HepG2 (cell line): Measurements from ENCODE around the gene CPNE5. TPM values are rescaled to one million over a fixed set of nuclear protein-coding genes. Genes with fewer than 3 reads are reported as not detected.

Experiments used
- ATF7-NPFF ChIP-seq: sonication (generic); formaldehyde crosslinking; IDR thresholded peaks from 2 replicates; pipeline ENCODE4 v1.8.1; 2023; ENCODE audit warnings: mild to moderate bottlenecking, low read depth, missing genetic modification reagents, moderate library complexity
- CBX2 ChIP-seq, 2 experiments: fragments of 200-600 bp in 1 of 2; sonication (generic); formaldehyde crosslinking in 1 of 2; IDR thresholded peaks; 2 replicates each; pipeline versions ENCODE4 v1.7.0 to v1.8.1; 2018 to 2022; ENCODE audit warnings: low read depth in 2 of 2, low read length in 1 of 2, mild to moderate bottlenecking in 1 of 2, missing genetic modification reagents in 1 of 2
- CCDC6 ChIP-seq: sonication (generic); formaldehyde crosslinking; IDR thresholded peaks from 2 replicates; pipeline ENCODE4 v1.8.1; 2022; ENCODE audit warnings: mild to moderate bottlenecking, missing genetic modification reagents, moderate library complexity
- DBP ChIP-seq: sonication (generic); formaldehyde crosslinking; IDR thresholded peaks from 2 replicates; pipeline ENCODE4 v1.4.0; 2020; ENCODE audit warnings: missing genetic modification reagents; ENCODE audit errors: not compliant biosample characterization
- FOXK2 ChIP-seq: fragments of 450-650 bp; IDR thresholded peaks from 2 replicates; pipeline ENCODE4 v1.6.1; 2016
- HOXA7 ChIP-seq: sonication (generic); formaldehyde crosslinking; IDR thresholded peaks from 2 replicates; pipeline ENCODE4 v1.8.1; 2022; ENCODE audit warnings: mild to moderate bottlenecking, missing genetic modification reagents, moderate library complexity
- NR2F1 ChIP-seq, 2 experiments: fragments of 450-650 bp in 1 of 2; formaldehyde crosslinking in 1 of 2; IDR thresholded peaks; 2 replicates each; pipeline versions ENCODE4 v1.5.0 to v1.6.1; 2016 to 2020; ENCODE audit warnings: mild to moderate bottlenecking in 1 of 2, missing compliant biosample characterization in 1 of 2, missing genetic modification reagents in 1 of 2, moderate library complexity in 1 of 2
- RBFOX2 ChIP-seq: fragments of 200-400 bp; formaldehyde crosslinking; IDR thresholded peaks from 2 replicates; pipeline ENCODE4 v1.6.1; 2017; ENCODE audit warnings: low read depth, mild to moderate bottlenecking, low read length
- SIN3B ChIP-seq: fragments of 150-350 bp; IDR thresholded peaks from 2 replicates; pipeline ENCODE4 v1.6.1; 2014; ENCODE audit warnings: low read length
- SYNCRIP ChIP-seq: fragments of 200-400 bp; formaldehyde crosslinking; IDR thresholded peaks from 2 replicates; pipeline ENCODE4 v1.6.1; 2018; ENCODE audit warnings: mild to moderate bottlenecking, low read depth, low read length; ENCODE audit not compliant: insufficient read depth
- THAP8 ChIP-seq: sonication (generic); formaldehyde crosslinking; IDR thresholded peaks from 2 replicates; pipeline ENCODE4 v1.5.1; 2020; ENCODE audit warnings: missing genetic modification reagents, mild to moderate bottlenecking, borderline replicate concordance
- TSC22D2 ChIP-seq: sonication (generic); formaldehyde crosslinking; IDR thresholded peaks from 2 replicates; pipeline ENCODE4 v1.5.1; 2020; ENCODE audit warnings: missing genetic modification reagents, mild to moderate bottlenecking, borderline replicate concordance
- ZFX ChIP-seq: sonication (generic); formaldehyde crosslinking; IDR thresholded peaks from 2 replicates; pipeline ENCODE4 v1.4.0; 2020; ENCODE audit warnings: mild to moderate bottlenecking, low read depth, missing genetic modification reagents, moderate library complexity
- ZNF17 ChIP-seq: sonication (generic); formaldehyde crosslinking; IDR thresholded peaks from 2 replicates; pipeline ENCODE4 v1.5.0; 2020; ENCODE audit warnings: mild to moderate bottlenecking, missing genetic modification reagents
- ZNF331 ChIP-seq: sonication (generic); formaldehyde crosslinking; IDR thresholded peaks from 2 replicates; pipeline ENCODE4 v1.4.0; 2020; ENCODE audit warnings: missing genetic modification reagents
- ZNF501 ChIP-seq: sonication (generic); formaldehyde crosslinking; IDR thresholded peaks from 2 replicates; pipeline ENCODE4 v1.5.1; 2020; ENCODE audit warnings: mild to moderate bottlenecking, moderate library complexity, missing genetic modification reagents
- ZNF503 ChIP-seq: sonication (generic); formaldehyde crosslinking; IDR thresholded peaks from 2 replicates; pipeline ENCODE4 v1.4.0; 2020; ENCODE audit warnings: missing genetic modification reagents
- ZNF512 ChIP-seq: sonication (generic); formaldehyde crosslinking; IDR thresholded peaks from 2 replicates; pipeline ENCODE4 v1.4.0; 2020; ENCODE audit warnings: mild to moderate bottlenecking, missing genetic modification reagents
- ZNF547 ChIP-seq: sonication (generic); formaldehyde crosslinking; IDR thresholded peaks from 2 replicates; pipeline ENCODE4 v1.5.1; 2020; ENCODE audit warnings: mild to moderate bottlenecking, missing genetic modification reagents
- ZNF552 ChIP-seq: sonication (generic); formaldehyde crosslinking; IDR thresholded peaks from 2 replicates; pipeline ENCODE4 v1.9.0; 2022; ENCODE audit warnings: missing genetic modification reagents, mild to moderate bottlenecking, borderline replicate concordance
- ZNF577 ChIP-seq: sonication (generic); formaldehyde crosslinking; IDR thresholded peaks from 2 replicates; pipeline ENCODE4 v1.4.0; 2020; ENCODE audit warnings: mild to moderate bottlenecking, low read depth, missing genetic modification reagents, borderline replicate concordance
- ZNF629 ChIP-seq: sonication (generic); formaldehyde crosslinking; conservative IDR thresholded peaks from 2 replicates; pipeline ENCODE4 v1.5.0; 2020; ENCODE audit warnings: missing genetic modification reagents
- ZNF773 ChIP-seq: sonication (generic); formaldehyde crosslinking; IDR thresholded peaks from 2 replicates; pipeline ENCODE4 v1.4.0; 2020; ENCODE audit warnings: missing genetic modification reagents, borderline replicate concordance
- ZNF841 ChIP-seq: sonication (generic); formaldehyde crosslinking; IDR thresholded peaks from 2 replicates; pipeline ENCODE4 v1.8.1; 2023; ENCODE audit warnings: missing genetic modification reagents, borderline replicate concordance
- polyA plus RNA-seq, 8 experiments: library from polyadenylated mRNA; depleted of rRNA in 3 of 8; stranded (reverse) in 7 of 8; unstranded in 1 of 8; fragments of >200 nt; fragmentation: Illumina TruSeq in 4 of 8; extraction: Trizol in 4 of 8; gene quantifications; 2 replicates each; pipeline versions ENCODE4 v1.2.1 to v1.2.3, GENCODE V29; 2011 to 2016; ENCODE audit warnings: low read depth in 4 of 8, missing spikeins in 1 of 8, mixed read lengths in 1 of 8; ENCODE audit not compliant: insufficient read depth in 1 of 8
- total RNA-seq, 5 experiments: library from RNA; depleted of rRNA; stranded (reverse); fragments of >200 nt; fragmentation: Illumina TruSeq; extraction: Trizol; gene quantifications; 2 replicates each; pipeline ENCODE4 v1.2.3, GENCODE V29; 2016; ENCODE audit warnings: low read depth in 1 of 5

CPNE5 gene
- total and polyA plus RNA-seq, 2 of the 13 experiments (the other 11 are each of a cell fraction or from before 2014, with no cell fraction given) = 0.16 TPM; not detected in 1

GRCh38 chr6:36874443-36875249, 35.4 kb upstream of the CPNE5 start, which contains the start of gene PPIL1 (continued):
- peak; percentile 90 for TF ChIP-seq RBFOX2
- TF ChIP-seq ZNF841 (CRISPR knock-in tag) = no peak
- no peak for TF ChIP-seq SYNCRIP
- TF ChIP-seq NR2F1 (CRISPR knock-in tag; IDR thresholded peaks at IDR 0.05) = no peak
- TF ChIP-seq ZNF547 (CRISPR knock-in tag) = peak; percentile 98
- peak; percentile 98 for TF ChIP-seq ZNF501 (CRISPR knock-in tag)
- TF ChIP-seq ZNF773 = no peak
- no peak for TF ChIP-seq FOXK2
- TF ChIP-seq ZNF512 (CRISPR knock-in tag) = no peak
- TF ChIP-seq ZNF552 (CRISPR knock-in tag) = peak; percentile 21; the same call in 1 of the 2 replicates
- TF ChIP-seq ZNF331 (CRISPR knock-in tag) = peak; percentile 81
- TF ChIP-seq ZNF629 (CRISPR knock-in tag) = no peak; the same call in none of the 2 replicates
- peak; percentile 75 for TF ChIP-seq DBP (CRISPR knock-in tag)
- TF ChIP-seq ZNF17 = no peak
- TF ChIP-seq SIN3B = peak; percentile 84
- no peak for TF ChIP-seq CBX2 (IDR thresholded peaks at IDR 0.05; ENCODE audit: low read depth, low read length)
- no peak; the same call in 1 of the 2 replicates for TF ChIP-seq CBX2 (CRISPR knock-in tag; IDR thresholded peaks at IDR 0.05; ENCODE audit: low read depth)
- TF ChIP-seq ZFX = peak; percentile 93
- TF ChIP-seq TSC22D2 = peak; percentile 64; the same call in 1 of the 2 replicates
- TF ChIP-seq ZNF503 (CRISPR knock-in tag) = peak; percentile 67; the same call in 1 of the 2 replicates
- no peak; the same call in 1 of the 2 replicates for TF ChIP-seq CCDC6
- TF ChIP-seq HOXA7 (CRISPR knock-in tag) = no peak
- peak; percentile 95 for TF ChIP-seq ATF7-NPFF
- TF ChIP-seq ZNF577 (CRISPR knock-in tag) = no peak
- TF ChIP-seq THAP8 (CRISPR knock-in tag) = no peak
